Sigmoid colon (tissue), 4 donors: ENCODE results near the gene SPC24.
A peak's percentile ranks its signal among the peaks of the same experiment; 100 is the strongest.

Experiments
- CTCF ChIP-seq, 4 experiments: fragments of 450-650 bp in 3 of 4; fragments of 200-600 bp in 1 of 4; IDR thresholded peaks; one replicate each; pipeline ENCODE4 v1.5.1; 2016 to 2019; ENCODE audit warnings: antibody characterized with exemption in 4 of 4, mild to moderate bottlenecking in 3 of 4, moderate library complexity in 2 of 4
- POLR2A ChIP-seq, 2 donors: fragments of 450-650 bp; IDR thresholded peaks; one replicate each; pipeline ENCODE4 v1.6.1; 2016; ENCODE audit warnings: antibody characterized with exemption in 2 of 2, mild to moderate bottlenecking in 2 of 2, moderate library complexity in 2 of 2
- POLR2AphosphoS5 ChIP-seq, 4 donors: sonication (generic); formaldehyde crosslinking; IDR thresholded peaks; one replicate each; pipeline ENCODE4 v1.6.1; 2017; ENCODE audit warnings: antibody characterized with exemption in 4 of 4

- TF ChIP-seq POLR2AphosphoS5 (IDR thresholded peaks at IDR 0.05) (no peak), POLR2A (IDR thresholded peaks at IDR 0.05) (no peak), CTCF (IDR thresholded peaks at IDR 0.05) (peak in 1 of 4 experiments; percentile 35)
Measured at GRCh38 chr19:11204076-11204602, 48.6 kb upstream of the SPC24 start.
